WTC11 (cell line): Measurements from ENCODE around the gene CRACR2A. TPM values are rescaled to one million over a fixed set of nuclear protein-coding genes. Genes with fewer than 3 reads are reported as not detected.

Experiments
- ATAC-seq: fragments of 200-7000 bp; cut with Tn5 transposase; 2 replicates; pipeline ENCODE4 v1.10.0; 2021; ENCODE audit warnings: mild to moderate bottlenecking, moderate library complexity
- CTCF ChIA-PET: fragments of 300-600 bp; sonication (Branson Sonifier 250); formaldehyde crosslinking; loops from one replicate; lab custom pipeline; 2021; ENCODE audit warnings: antibody characterized with exemption; lab: Charles Lee
- POLR2A ChIA-PET: fragments of 350-600 bp; sonication (Branson Sonifier 250); formaldehyde crosslinking; loops from one replicate; lab custom pipeline; 2021; ENCODE audit warnings: antibody characterized with exemption; lab: Charles Lee
- DNase-seq: peaks from one replicate; pipeline ENCODE4 v3.0.0; 2021; ENCODE audit warnings: low spot score
- H3K27ac Mint-ChIP-seq: 2 replicates; pipeline ENCODE4 v1.8.0; 2021; ENCODE audit warnings: mixed read lengths
- H3K27me3 Mint-ChIP-seq: 2 replicates; pipeline ENCODE4 v1.8.0; 2021; ENCODE audit warnings: low read depth, mild to moderate bottlenecking, moderate library complexity, mixed read lengths
- H3K36me3 Mint-ChIP-seq: 2 replicates; pipeline ENCODE4 v1.8.0; 2021; ENCODE audit warnings: mixed read lengths
- H3K4me1 Mint-ChIP-seq: 2 replicates; pipeline ENCODE4 v1.8.0; 2022; ENCODE audit warnings: mixed read lengths
- H3K4me3 Mint-ChIP-seq: 2 replicates; pipeline ENCODE4 v1.8.0; 2021; ENCODE audit warnings: mild to moderate bottlenecking, moderate library complexity, mixed read lengths
- H3K9me3 Mint-ChIP-seq: 2 replicates; pipeline ENCODE4 v1.8.0; 2021; ENCODE audit warnings: mixed read lengths
- ATF3 ChIP-seq: sonication (generic); formaldehyde crosslinking; conservative IDR thresholded peaks from 2 replicates; pipeline ENCODE4 v1.8.1; 2022; ENCODE audit warnings: mild to moderate bottlenecking, missing genetic modification reagents
- CREM ChIP-seq: sonication (generic); formaldehyde crosslinking; IDR thresholded peaks from 2 replicates; pipeline ENCODE4 v1.8.1; 2022; ENCODE audit warnings: mild to moderate bottlenecking, missing genetic modification reagents, moderate library complexity
- GTF2I ChIP-seq: fragments of 250-450 bp; sonication (Bioruptor Pico); conservative IDR thresholded peaks from 2 replicates; pipeline ENCODE4 v1.4.0; 2021; ENCODE audit warnings: mild to moderate bottlenecking
- JUN ChIP-seq: sonication (generic); formaldehyde crosslinking; IDR thresholded peaks from 2 replicates; pipeline ENCODE4 v1.8.0; 2023; ENCODE audit warnings: mild to moderate bottlenecking, missing genetic modification reagents
- MYBL2 ChIP-seq: sonication (generic); formaldehyde crosslinking; IDR thresholded peaks from 2 replicates; pipeline ENCODE4 v1.8.1; 2023; ENCODE audit warnings: mild to moderate bottlenecking, moderate library complexity, missing genetic modification reagents
- SMAD4 ChIP-seq: sonication (generic); formaldehyde crosslinking; IDR thresholded peaks from 2 replicates; pipeline ENCODE4 v1.8.0; 2022; ENCODE audit warnings: mild to moderate bottlenecking, missing genetic modification reagents
- TEAD4 ChIP-seq: sonication (generic); formaldehyde crosslinking; IDR thresholded peaks from 2 replicates; pipeline ENCODE4 v1.8.0; 2022; ENCODE audit warnings: mild to moderate bottlenecking, missing genetic modification reagents
- ZNF219 ChIP-seq: sonication (generic); formaldehyde crosslinking; IDR thresholded peaks from 2 replicates; pipeline ENCODE4 v1.8.0; 2023; ENCODE audit warnings: missing genetic modification reagents, mild to moderate bottlenecking, borderline replicate concordance
- ZNF396 ChIP-seq: fragments of 250-450 bp; sonication (Bioruptor Pico); IDR thresholded peaks from 2 replicates; pipeline ENCODE4 v1.8.0; 2021; ENCODE audit warnings: mild to moderate bottlenecking, moderate library complexity, borderline replicate concordance
- ZNF416 ChIP-seq: fragments of 250-450 bp; sonication (Bioruptor Pico); IDR thresholded peaks from 2 replicates; pipeline ENCODE4 v1.9.0; 2021; ENCODE audit warnings: mild to moderate bottlenecking, inconsistent platforms
- ZNF425 ChIP-seq: fragments of 250-450 bp; sonication (Bioruptor Pico); conservative IDR thresholded peaks from 2 replicates; pipeline ENCODE4 v1.9.0; 2021; ENCODE audit warnings: mild to moderate bottlenecking
- total RNA-seq: library from RNA; stranded (reverse); gene quantifications from 3 replicates; pipeline ENCODE4 v1.2.3, GENCODE V29; 2021
- TF ChIP-seq, protein P1 (sequence below): sonication (generic); formaldehyde crosslinking; IDR thresholded peaks from 2 replicates; pipeline ENCODE4 v1.8.1; 2023; ENCODE audit warnings: mild to moderate bottlenecking, moderate library complexity, missing genetic modification reagents
- TF ChIP-seq, protein P2 (sequence below): fragments of 200-600 bp; IDR thresholded peaks from 2 replicates; pipeline ENCODE4 v1.8.0; 2022; ENCODE audit warnings: antibody characterized with exemption
- TF ChIP-seq, protein P3 (sequence below): sonication (generic); formaldehyde crosslinking; IDR thresholded peaks from 2 replicates; pipeline ENCODE4 v1.8.1; 2023; ENCODE audit warnings: mild to moderate bottlenecking, missing genetic modification reagents
- TF ChIP-seq, protein P4 (sequence below): sonication (generic); formaldehyde crosslinking; IDR thresholded peaks from 2 replicates; pipeline ENCODE4 v1.8.1; 2022; ENCODE audit warnings: low read depth, mild to moderate bottlenecking, moderate library complexity, missing genetic modification reagents, borderline replicate concordance
- TF ChIP-seq, protein P5 (sequence below): fragments of 250-450 bp; sonication (Bioruptor Pico); IDR thresholded peaks from 2 replicates; pipeline ENCODE4 v2.1.2; 2022; ENCODE audit warnings: mild to moderate bottlenecking, moderate library complexity

The CRACR2A gene
- total RNA-seq, 1 experiment from 2014 or later = 2.6 TPM

- TF ChIP-seq, protein P1, sequence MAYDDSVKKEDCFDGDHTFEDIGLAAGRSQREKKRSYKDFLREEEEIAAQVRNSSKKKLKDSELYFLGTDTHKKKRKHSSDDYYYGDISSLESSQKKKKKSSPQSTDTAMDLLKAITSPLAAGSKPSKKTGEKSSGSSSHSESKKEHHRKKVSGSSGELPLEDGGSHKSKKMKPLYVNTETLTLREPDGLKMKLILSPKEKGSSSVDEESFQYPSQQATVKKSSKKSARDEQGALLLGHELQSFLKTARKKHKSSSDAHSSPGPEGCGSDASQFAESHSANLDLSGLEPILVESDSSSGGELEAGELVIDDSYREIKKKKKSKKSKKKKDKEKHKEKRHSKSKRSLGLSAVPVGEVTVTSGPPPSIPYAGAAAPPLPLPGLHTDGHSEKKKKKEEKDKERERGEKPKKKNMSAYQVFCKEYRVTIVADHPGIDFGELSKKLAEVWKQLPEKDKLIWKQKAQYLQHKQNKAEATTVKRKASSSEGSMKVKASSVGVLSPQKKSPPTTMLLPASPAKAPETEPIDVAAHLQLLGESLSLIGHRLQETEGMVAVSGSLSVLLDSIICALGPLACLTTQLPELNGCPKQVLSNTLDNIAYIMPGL (CRISPR knock-in tag) = no peak
- TF ChIP-seq, protein P2, sequence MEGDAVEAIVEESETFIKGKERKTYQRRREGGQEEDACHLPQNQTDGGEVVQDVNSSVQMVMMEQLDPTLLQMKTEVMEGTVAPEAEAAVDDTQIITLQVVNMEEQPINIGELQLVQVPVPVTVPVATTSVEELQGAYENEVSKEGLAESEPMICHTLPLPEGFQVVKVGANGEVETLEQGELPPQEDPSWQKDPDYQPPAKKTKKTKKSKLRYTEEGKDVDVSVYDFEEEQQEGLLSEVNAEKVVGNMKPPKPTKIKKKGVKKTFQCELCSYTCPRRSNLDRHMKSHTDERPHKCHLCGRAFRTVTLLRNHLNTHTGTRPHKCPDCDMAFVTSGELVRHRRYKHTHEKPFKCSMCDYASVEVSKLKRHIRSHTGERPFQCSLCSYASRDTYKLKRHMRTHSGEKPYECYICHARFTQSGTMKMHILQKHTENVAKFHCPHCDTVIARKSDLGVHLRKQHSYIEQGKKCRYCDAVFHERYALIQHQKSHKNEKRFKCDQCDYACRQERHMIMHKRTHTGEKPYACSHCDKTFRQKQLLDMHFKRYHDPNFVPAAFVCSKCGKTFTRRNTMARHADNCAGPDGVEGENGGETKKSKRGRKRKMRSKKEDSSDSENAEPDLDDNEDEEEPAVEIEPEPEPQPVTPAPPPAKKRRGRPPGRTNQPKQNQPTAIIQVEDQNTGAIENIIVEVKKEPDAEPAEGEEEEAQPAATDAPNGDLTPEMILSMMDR = no peak
These were observed 48.2 kb downstream of the CRACR2A start (continued) for GRCh38 chr12:3704512-3705353.

DNA sequence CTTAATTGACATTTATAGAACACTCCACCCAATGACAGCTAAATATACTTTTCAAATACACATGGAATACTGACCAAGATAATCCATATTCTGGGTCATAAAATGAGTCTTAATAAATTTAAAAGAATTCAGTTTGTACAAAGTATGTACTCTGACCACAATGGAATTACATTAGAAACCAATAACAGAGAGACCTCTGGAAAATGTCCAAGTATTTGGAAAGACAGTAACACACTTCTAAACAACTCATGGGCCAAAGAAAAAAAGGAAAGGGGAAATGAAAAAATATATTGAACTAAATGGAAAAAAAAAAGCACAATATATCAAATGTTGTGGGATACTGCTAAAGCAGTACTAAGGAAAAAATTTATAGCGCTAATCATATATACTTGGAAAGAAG lies 52.0 kb downstream of the CRACR2A start:
- Mint-ChIP-seq H3K4me3 (no peak overlapping the region), H3K27ac (no peak overlapping the region), H3K27me3 (no peaks in the 10 kb centered on the region), H3K4me1 (peaks cover 12% of the 10 kb centered on the region), H3K36me3 (peaks cover 14% of the 10 kb centered on the region), H3K9me3 (peaks cover 16% of the 10 kb centered on the region)
- TF ChIP-seq, protein P3, sequence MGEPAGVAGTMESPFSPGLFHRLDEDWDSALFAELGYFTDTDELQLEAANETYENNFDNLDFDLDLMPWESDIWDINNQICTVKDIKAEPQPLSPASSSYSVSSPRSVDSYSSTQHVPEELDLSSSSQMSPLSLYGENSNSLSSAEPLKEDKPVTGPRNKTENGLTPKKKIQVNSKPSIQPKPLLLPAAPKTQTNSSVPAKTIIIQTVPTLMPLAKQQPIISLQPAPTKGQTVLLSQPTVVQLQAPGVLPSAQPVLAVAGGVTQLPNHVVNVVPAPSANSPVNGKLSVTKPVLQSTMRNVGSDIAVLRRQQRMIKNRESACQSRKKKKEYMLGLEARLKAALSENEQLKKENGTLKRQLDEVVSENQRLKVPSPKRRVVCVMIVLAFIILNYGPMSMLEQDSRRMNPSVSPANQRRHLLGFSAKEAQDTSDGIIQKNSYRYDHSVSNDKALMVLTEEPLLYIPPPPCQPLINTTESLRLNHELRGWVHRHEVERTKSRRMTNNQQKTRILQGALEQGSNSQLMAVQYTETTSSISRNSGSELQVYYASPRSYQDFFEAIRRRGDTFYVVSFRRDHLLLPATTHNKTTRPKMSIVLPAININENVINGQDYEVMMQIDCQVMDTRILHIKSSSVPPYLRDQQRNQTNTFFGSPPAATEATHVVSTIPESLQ (CRISPR knock-in tag) = no peak
- TF ChIP-seq TEAD4 (CRISPR knock-in tag) (no peak), ZNF396 (CRISPR knock-in tag) (no peak), JUN (CRISPR knock-in tag) (no peak), SMAD4 (CRISPR knock-in tag) (no peak), ZNF416 (no peak), ATF3 (CRISPR knock-in tag) (no peak), GTF2I (CRISPR knock-in tag) (no peak), ZNF219 (CRISPR knock-in tag) (no peak)
- TF ChIP-seq, protein P4, sequence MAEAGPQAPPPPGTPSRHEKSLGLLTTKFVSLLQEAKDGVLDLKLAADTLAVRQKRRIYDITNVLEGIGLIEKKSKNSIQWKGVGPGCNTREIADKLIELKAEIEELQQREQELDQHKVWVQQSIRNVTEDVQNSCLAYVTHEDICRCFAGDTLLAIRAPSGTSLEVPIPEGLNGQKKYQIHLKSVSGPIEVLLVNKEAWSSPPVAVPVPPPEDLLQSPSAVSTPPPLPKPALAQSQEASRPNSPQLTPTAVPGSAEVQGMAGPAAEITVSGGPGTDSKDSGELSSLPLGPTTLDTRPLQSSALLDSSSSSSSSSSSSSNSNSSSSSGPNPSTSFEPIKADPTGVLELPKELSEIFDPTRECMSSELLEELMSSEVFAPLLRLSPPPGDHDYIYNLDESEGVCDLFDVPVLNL = no peak
- ATAC-seq (no peak), DNase-seq (no peak)
- ChIA-PET CTCF (no interaction called here), POLR2A (no interaction called here)

GRCh38 chr12:3698218-3698974 lies 54.5 kb downstream of the CRACR2A start:
- ChIA-PET POLR2A (no interaction called here), CTCF (interaction anchor here (0.9 to 1.7 kb wide), 2 partner anchors 105 to 398 kb away, joined by 5 to 6 read pairs; no protein-coding TSS in a partner anchor)
- H3K4me1 Mint-ChIP-seq = peaks cover 12% of the 10 kb centered on the region
- TF ChIP-seq MYBL2 (CRISPR knock-in tag) (no peak), ZNF425 (CRISPR knock-in tag) (no peak), CREM (CRISPR knock-in tag) (no peak)
- TF ChIP-seq, protein P5, sequence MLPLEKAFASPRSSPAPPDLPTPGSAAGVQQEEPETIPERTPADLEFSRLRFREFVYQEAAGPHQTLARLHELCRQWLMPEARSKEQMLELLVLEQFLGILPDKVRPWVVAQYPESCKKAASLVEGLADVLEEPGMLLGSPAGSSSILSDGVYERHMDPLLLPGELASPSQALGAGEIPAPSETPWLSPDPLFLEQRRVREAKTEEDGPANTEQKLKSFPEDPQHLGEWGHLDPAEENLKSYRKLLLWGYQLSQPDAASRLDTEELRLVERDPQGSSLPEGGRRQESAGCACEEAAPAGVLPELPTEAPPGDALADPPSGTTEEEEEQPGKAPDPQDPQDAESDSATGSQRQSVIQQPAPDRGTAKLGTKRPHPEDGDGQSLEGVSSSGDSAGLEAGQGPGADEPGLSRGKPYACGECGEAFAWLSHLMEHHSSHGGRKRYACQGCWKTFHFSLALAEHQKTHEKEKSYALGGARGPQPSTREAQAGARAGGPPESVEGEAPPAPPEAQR (CRISPR knock-in tag) = no peak
- peaks cover 4% of the 10 kb centered on the region; the same call in 1 of the 2 replicates for H3K27me3 Mint-ChIP-seq
- DNase-seq (no peak), ATAC-seq (no peak)
- peaks cover 16% of the 10 kb centered on the region for H3K9me3 Mint-ChIP-seq
- H3K36me3 Mint-ChIP-seq = peaks cover 6% of the 10 kb centered on the region
- no peak overlapping the region for H3K27ac Mint-ChIP-seq
- H3K4me3 Mint-ChIP-seq = no peak overlapping the region
